ENCODE data around the gene GTF2F2.

GRCh38 chr13:45104261-45104660 lies 16.0 kb upstream of the GTF2F2 start:
- TF ChIP-seq CTCF (IDR thresholded peaks at IDR 0.05 in 2 of 3, conservative IDR thresholded peaks at IDR 0.05 in 1 of 3; ENCODE audit: borderline replicate concordance in 1 of 3, insufficient read depth in 1 of 3, low read depth in 2 of 3, low read length in 2 of 3) (no peak), EZH2 (IDR thresholded peaks at IDR 0.05) (no peak), ZNF274 (IDR thresholded peaks at IDR 0.05; ENCODE audit: low read depth, low read length) (no peak), POLR2A (IDR thresholded peaks at IDR 0.05; ENCODE audit: borderline replicate concordance, extremely low read depth, insufficient read depth, insufficient read length) (no peak), POLR2AphosphoS5 (IDR thresholded peaks at IDR 0.05; ENCODE audit: low read depth, low read length) (no peak), MAX (IDR thresholded peaks at IDR 0.05) (no peak), SIN3A (IDR thresholded peaks at IDR 0.05; ENCODE audit: low read depth) (no peak), EZH2phosphoT487 (IDR thresholded peaks at IDR 0.05; ENCODE audit: borderline replicate concordance) (no peak), JUND (IDR thresholded peaks at IDR 0.05) (no peak), SRF (IDR thresholded peaks at IDR 0.05; ENCODE audit: low read depth) (no peak)

Measured in HCT116 (cell line).